T-helper 2 cell treated with Interferon-gamma antibody and Interleukin-4, amounts not matched to agents 100 ng/mL and 5 ng/mL, for 36 hours (primary cell): ENCODE results near the gene IQGAP1. TPM values are rescaled to one million over a fixed set of nuclear protein-coding genes. Genes with fewer than 3 reads are reported as not detected.
"Not testable (repeated sequence)": the region's sequence is repeated elsewhere in the genome, so short reads cannot be mapped to it uniquely, and the experiment has no call there.

Source experiments
- intact Hi-C: fragments of 100-400 bp; cut with micrococcal nuclease; formaldehyde crosslinking; loops from one replicate; pipeline ENCODE4 v1.15.1; 2023
- total RNA-seq: library from RNA; stranded (reverse); gene quantifications from 2 replicates; pipeline ENCODE4 v1.2.3, GENCODE V29; 2022

The IQGAP1 gene
- total RNA-seq, 1 donor from 2014 or later = 212 TPM

GRCh38 chr15:90482124-90483011, 94.3 kb downstream of the IQGAP1 start:
- intact Hi-C loops = loop anchor here (1.0 kb wide), 3 partner anchors 120 to 189 kb away; no protein-coding TSS in a partner anchor

DNA sequence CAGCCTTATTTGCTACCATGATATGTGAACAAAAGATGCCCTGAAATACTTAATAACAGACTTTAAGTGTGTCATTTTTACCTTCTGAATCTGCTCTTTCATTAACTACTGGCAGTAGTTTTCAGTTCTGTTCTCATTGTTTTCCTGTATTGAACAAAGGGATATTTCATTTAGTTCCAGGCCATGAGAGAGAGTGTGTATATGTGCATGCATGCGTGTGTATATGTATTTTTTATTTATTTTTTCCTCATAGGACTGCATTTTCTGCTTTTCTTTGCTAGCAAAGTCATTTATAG, 94.9 kb downstream of the IQGAP1 start:
- intact Hi-C loops = no loop called here

GRCh38 chr15:90483637-90484036, 95.6 kb downstream of the IQGAP1 start:
- intact Hi-C loops = no loop called here

- intact Hi-C loops = no loop called here
Measured at GRCh38 chr15:90487186-90487585, 99.1 kb downstream of the IQGAP1 start.

GRCh38 chr15:90489514-90489913, 101.5 kb downstream of the IQGAP1 start:
- intact Hi-C loops = no loop called here

- intact Hi-C loops = no loop called here
Measured at GRCh38 chr15:90489944-90490343, 101.9 kb downstream of the IQGAP1 start.

GRCh38 chr15:90493647-90494046, 105.6 kb downstream of the IQGAP1 start:
- intact Hi-C loops = no loop called here

GRCh38 chr15:90495067-90495466, 107.0 kb downstream of the IQGAP1 start:
- intact Hi-C loops = no loop called here

DNA sequence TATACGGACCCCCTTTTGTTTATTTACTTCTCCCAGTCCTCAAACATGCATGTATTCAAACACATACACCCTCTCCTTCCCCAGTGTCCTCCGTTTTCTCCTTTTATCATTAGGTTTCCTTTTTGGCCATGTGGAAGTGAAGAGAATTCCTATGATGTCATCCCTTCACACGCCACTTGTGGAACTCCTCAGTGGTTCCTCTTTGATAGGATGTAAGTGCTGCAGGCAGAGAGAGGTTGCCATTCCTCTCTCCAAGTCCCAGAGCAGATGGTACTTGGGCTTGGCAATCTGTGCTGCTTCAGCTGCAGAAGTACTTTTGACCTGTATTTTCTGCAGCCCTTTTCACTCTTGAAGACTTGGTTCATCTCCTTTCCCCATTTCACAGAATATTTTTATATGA, 108.7 kb downstream of the IQGAP1 start:
- intact Hi-C loops = no loop called here

- intact Hi-C loops = no loop called here
Measured at GRCh38 chr15:90497376-90497775, 109.3 kb downstream of the IQGAP1 start.

DNA sequence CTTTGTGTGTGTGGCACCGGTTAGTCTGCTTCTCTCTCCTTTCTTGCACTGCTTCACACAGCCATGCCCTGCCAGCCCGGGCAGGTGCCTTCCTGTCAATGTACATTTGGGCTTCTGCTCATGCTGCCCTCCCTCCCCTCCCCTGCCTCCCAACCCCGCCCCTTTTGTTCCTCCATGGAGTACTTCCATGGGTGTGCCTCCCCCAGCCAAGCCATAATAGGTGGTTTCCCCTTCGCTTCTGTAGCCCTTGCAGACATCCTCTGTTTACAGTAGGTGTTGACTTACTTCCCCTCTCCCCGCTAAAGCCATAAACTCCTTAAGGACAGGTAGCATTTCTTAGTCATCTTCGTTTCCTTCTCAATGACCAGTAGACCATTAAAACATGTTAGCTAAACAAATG, 109.9 kb downstream of the IQGAP1 start:
- intact Hi-C loops = no loop called here

GRCh38 chr15:90500171-90500570, 112.1 kb downstream of the IQGAP1 start:
- intact Hi-C loops = no loop called here

GRCh38 chr15:90501898-90502297, 113.9 kb downstream of the IQGAP1 start:
- intact Hi-C loops = no loop called here

GRCh38 chr15:90510781-90511180, 122.7 kb downstream of the IQGAP1 start:
- intact Hi-C loops = not testable (repeated sequence)

- intact Hi-C loops = not testable (repeated sequence)
Measured at GRCh38 chr15:90511211-90511618, 123.2 kb downstream of the IQGAP1 start.

GRCh38 chr15:90512276-90512675, 124.2 kb downstream of the IQGAP1 start:
- intact Hi-C loops = no loop called here

- intact Hi-C loops = no loop called here
Measured at GRCh38 chr15:90512981-90513380, 124.9 kb downstream of the IQGAP1 start.

DNA sequence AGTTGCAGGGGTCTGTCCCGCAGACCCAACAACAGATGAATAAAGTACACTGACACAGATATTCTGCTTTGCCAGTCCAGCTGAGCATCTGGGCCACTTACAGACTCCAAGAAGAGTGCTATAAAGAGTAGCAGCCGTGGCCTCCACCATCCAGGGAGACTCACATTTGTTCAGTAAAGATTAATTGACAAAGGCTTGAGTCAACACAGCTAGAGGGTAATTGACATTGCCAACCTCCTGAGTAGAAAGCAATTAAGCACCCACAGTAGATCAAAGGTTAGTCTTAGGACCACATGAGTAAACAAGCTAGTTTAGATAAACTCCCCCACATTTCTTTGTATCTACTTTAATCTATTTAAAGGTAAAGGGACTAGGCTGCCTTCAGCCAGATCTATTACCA, 125.4 kb downstream of the IQGAP1 start:
- intact Hi-C loops = no loop called here

- intact Hi-C loops = not testable (repeated sequence)
Measured at GRCh38 chr15:90513893-90514292, 125.9 kb downstream of the IQGAP1 start.

DNA sequence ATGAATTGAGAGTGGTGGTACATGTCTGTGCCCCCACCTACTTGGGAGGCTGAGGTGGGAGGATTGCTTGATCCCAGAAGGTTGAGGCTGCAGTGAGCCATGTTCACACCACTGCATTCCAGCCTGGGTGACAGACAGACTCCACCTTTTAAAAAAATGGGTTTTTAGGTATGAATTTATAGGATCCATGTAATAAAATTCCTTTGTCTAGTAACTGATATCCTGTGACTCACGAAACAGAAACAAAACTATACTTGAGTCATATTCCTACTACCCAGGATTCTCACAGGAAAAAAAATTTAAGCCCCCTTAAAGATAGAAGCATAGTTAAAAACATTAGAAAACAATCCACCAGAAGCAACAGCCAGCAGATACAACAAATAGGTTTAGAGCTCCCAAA, 131.6 kb downstream of the IQGAP1 start:
- intact Hi-C loops = loop anchor here (10.0 kb wide), 1 partner anchor 385 kb away; the partner anchor contains the start of gene MAN2A2

GRCh38 chr15:90520365-90520764, 132.3 kb downstream of the IQGAP1 start:
- intact Hi-C loops = loop anchor here (10.0 kb wide), 1 partner anchor 384 kb away; the partner anchor contains the start of gene MAN2A2

DNA sequence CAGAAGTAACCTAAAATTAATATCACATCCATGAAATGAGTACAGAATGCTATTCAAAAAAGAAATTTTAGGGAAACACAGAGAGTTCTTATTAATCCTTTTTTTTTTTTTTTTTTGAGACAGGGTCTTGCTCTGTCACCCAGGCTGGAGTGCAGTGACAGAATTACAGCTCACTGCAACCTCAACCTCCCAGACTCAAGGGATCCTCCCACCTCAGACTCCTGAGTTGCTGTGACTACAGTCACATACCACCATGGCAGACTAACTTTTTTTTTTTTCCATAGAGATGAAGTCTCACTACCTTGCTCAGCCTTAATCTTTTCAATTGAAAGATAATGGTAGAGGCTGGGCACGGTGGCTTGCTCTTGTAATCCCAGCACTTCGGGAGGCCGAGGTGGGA, 135.3 kb downstream of the IQGAP1 start:
- intact Hi-C loops = loop anchor here (10.0 kb wide), 1 partner anchor 381 kb away; the partner anchor contains the start of gene MAN2A2
